ENCODE measurements around the gene PSMC5.

DNA sequence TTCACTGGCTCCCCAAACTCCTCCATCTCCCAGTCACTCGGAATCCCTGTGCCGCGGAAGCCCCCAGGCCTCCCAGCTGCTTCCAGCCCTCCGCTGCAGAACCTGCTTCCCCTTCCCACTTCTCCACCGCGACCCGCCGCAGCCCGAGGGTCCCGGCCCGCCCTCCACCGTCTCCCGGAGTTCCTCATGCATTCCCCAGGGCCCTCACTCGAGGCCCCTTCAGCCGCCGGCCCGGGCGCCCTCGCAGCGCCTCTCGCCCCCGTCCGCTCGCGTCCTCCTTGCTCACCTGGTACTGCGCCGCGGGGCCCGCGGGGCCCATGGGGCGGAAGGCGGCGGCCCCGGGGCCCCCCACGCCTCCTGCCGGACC is 14.9 kb downstream of the PSMC5 start:
- TF ChIP-seq, protein P1, sequence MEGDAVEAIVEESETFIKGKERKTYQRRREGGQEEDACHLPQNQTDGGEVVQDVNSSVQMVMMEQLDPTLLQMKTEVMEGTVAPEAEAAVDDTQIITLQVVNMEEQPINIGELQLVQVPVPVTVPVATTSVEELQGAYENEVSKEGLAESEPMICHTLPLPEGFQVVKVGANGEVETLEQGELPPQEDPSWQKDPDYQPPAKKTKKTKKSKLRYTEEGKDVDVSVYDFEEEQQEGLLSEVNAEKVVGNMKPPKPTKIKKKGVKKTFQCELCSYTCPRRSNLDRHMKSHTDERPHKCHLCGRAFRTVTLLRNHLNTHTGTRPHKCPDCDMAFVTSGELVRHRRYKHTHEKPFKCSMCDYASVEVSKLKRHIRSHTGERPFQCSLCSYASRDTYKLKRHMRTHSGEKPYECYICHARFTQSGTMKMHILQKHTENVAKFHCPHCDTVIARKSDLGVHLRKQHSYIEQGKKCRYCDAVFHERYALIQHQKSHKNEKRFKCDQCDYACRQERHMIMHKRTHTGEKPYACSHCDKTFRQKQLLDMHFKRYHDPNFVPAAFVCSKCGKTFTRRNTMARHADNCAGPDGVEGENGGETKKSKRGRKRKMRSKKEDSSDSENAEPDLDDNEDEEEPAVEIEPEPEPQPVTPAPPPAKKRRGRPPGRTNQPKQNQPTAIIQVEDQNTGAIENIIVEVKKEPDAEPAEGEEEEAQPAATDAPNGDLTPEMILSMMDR (IDR thresholded peaks at IDR 0.05; ENCODE audit: extremely low read depth in 1 of 2, insufficient read depth in 1 of 2, low read depth in 1 of 2, low read length in 2 of 2), result no peak
- no peak for TF ChIP-seq EZH2 (IDR thresholded peaks at IDR 0.05; ENCODE audit: borderline replicate concordance, low read depth, low read length, severe bottlenecking)
- TF ChIP-seq POLR2A (IDR thresholded peaks at IDR 0.05; ENCODE audit: low read depth, low read length), result no peak
